GM19025 (cell line): ENCODE measurements around the gene CCDC85A.

Experiments
- ATAC-seq: cut with Tn5 transposase; IDR thresholded peaks from one replicate; pipeline ENCODE4 v1.9.1; 2021; ENCODE audit warnings: mild to moderate bottlenecking, low read depth, moderate library complexity; ENCODE audit not compliant: unreplicated experiment

The CCDC85A gene

GRCh38 chr2:56234241-56234640, 50.5 kb downstream of the CCDC85A start:
- ATAC-seq, result no peak

- ATAC-seq, result no peak
Measured at GRCh38 chr2:56239030-56239429, 55.2 kb downstream of the CCDC85A start.

- ATAC-seq, result no peak
Measured at GRCh38 chr2:56239437-56239836, 55.6 kb downstream of the CCDC85A start.

- ATAC-seq, result no peak
Measured at GRCh38 chr2:56240210-56240609, 56.4 kb downstream of the CCDC85A start.

GRCh38 chr2:56244506-56244905, 60.7 kb downstream of the CCDC85A start:
- ATAC-seq, result no peak

- no peak for ATAC-seq
Measured at GRCh38 chr2:56244911-56245530, 61.2 kb downstream of the CCDC85A start.

- ATAC-seq, result no peak
Measured at GRCh38 chr2:56248965-56249742, 65.4 kb downstream of the CCDC85A start.

GRCh38 chr2:56250153-56250729, 66.5 kb downstream of the CCDC85A start:
- no peak for ATAC-seq

GRCh38 chr2:56260415-56260814, 76.6 kb downstream of the CCDC85A start:
- no peak for ATAC-seq

GRCh38 chr2:56262241-56262640, 78.5 kb downstream of the CCDC85A start:
- ATAC-seq, result no peak

GRCh38 chr2:56263876-56264275, 80.1 kb downstream of the CCDC85A start:
- no peak for ATAC-seq

GRCh38 chr2:56266761-56267414, 83.1 kb downstream of the CCDC85A start:
- ATAC-seq, result no peak

GRCh38 chr2:56267415-56267788, 83.6 kb downstream of the CCDC85A start:
- no peak for ATAC-seq

GRCh38 chr2:56268856-56269255, 85.1 kb downstream of the CCDC85A start:
- no peak for ATAC-seq

- no peak for ATAC-seq
Measured at GRCh38 chr2:56271275-56271674, 87.5 kb downstream of the CCDC85A start.

GRCh38 chr2:56285224-56285623, 101.4 kb downstream of the CCDC85A start:
- ATAC-seq, result no peak

GRCh38 chr2:56286936-56287335, 103.1 kb downstream of the CCDC85A start:
- no peak for ATAC-seq

- ATAC-seq, result no peak
Measured at GRCh38 chr2:56287508-56287907, 103.7 kb downstream of the CCDC85A start.

GRCh38 chr2:56287974-56288373, 104.2 kb downstream of the CCDC85A start:
- ATAC-seq, result no peak

- ATAC-seq, result no peak
Measured at GRCh38 chr2:56288838-56289580, 105.2 kb downstream of the CCDC85A start.

- ATAC-seq, result no peak
Measured at GRCh38 chr2:56291711-56292110, 107.9 kb downstream of the CCDC85A start.
